Loucy (cell line): ENCODE results near the gene MVP.

Experiments used
- EZH2phosphoT487 ChIP-seq: fragments of 200-600 bp; IDR thresholded peaks from 2 replicates; pipeline ENCODE4 v1.6.1; 2018; ENCODE audit warnings: antibody characterized with exemption, mild to moderate bottlenecking, moderate library complexity, borderline replicate concordance
- TF ChIP-seq, protein P1 (sequence below): fragments of 200-600 bp; sonication (generic); conservative IDR thresholded peaks from 2 replicates; pipeline ENCODE4 v1.5.1; 2014; ENCODE audit warnings: mild to moderate bottlenecking, antibody characterized with exemption, low read length

- TF ChIP-seq, protein P1, sequence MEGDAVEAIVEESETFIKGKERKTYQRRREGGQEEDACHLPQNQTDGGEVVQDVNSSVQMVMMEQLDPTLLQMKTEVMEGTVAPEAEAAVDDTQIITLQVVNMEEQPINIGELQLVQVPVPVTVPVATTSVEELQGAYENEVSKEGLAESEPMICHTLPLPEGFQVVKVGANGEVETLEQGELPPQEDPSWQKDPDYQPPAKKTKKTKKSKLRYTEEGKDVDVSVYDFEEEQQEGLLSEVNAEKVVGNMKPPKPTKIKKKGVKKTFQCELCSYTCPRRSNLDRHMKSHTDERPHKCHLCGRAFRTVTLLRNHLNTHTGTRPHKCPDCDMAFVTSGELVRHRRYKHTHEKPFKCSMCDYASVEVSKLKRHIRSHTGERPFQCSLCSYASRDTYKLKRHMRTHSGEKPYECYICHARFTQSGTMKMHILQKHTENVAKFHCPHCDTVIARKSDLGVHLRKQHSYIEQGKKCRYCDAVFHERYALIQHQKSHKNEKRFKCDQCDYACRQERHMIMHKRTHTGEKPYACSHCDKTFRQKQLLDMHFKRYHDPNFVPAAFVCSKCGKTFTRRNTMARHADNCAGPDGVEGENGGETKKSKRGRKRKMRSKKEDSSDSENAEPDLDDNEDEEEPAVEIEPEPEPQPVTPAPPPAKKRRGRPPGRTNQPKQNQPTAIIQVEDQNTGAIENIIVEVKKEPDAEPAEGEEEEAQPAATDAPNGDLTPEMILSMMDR: no peak
- TF ChIP-seq EZH2phosphoT487: no peak
These were observed 38.7 kb downstream of the MVP start for GRCh38 chr16:29858974-29859373.
